ENCODE measurements around the gene FGF2.
"Not testable (repeated sequence)": the region's sequence is repeated elsewhere in the genome, so short reads cannot be mapped to it uniquely, and the experiment has no call there.

FGF2 gene

DNA sequence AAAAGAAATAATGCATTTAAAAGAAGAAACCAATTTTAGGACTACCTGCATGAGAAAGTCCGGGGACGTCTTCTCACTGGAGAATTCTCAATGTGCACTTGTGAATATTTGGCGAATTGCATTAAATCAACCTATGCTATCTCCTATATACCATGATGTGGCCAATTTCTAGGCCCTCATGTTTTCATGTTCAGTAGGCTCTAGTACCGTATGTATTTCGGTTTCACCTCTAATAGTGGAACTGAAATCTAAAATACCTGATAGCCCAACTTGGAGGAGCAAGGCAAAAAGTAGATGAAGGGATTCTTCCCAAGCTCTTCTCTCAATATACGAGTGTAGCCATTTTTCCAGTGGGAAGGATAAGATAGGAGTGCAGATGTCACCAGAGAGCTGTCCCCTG is 11.4 kb upstream of the FGF2 start:
- DNase-seq = no peak

DNA sequence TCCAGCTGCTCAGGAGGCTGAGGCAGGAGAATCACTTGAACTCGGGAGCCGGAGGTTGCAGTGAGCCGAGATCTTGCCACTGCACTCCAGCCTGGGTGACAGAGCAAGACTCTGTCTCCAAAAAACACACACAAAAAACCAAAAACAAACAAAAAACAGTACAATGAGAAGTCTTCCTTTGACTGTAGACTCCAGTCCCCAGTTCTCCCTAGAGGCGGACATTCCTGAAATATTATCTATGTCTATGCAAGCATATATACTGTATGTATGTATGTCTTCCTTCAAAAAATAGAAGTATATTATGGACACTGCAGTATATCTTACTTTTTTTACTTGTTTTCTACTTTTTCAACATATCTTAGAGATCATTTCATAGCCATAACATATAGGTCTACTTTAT is 10.2 kb upstream of the FGF2 start:
- no peak for DNase-seq

DNA sequence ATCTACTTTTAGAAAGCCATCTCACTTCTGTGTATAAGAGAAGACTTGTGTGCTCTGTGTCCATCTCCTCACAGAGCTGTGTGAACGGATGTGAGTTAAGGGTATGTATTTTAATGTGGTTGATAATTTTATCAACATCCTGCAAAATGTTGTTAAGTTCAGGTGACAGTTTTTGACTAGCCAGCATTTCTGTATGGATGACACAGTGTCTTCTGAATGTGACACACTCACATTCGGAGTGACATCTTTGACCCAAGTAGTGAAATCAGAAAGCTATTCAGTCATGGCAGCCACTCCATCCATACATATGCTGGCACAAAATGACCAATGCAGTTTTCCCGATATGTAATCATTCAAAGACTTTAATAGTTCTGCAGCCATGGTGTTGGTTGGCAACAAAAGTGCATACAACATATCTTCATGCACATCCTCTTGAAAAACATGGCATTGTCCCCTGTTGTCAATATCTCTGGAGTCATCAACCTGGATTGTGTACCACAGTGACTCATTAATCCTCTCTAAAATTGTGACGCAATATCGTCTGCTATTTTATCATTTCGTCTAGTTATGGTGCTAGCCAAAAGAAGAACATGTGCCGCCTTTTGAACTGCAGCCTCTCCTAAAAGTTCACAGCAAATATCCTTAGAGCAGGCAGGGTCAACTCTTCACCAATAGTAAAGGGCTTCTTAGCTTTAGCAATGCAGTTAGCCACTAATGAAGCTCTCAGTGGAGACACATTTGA is 6.8 kb upstream of the FGF2 start:
- no peak for DNase-seq

DNA sequence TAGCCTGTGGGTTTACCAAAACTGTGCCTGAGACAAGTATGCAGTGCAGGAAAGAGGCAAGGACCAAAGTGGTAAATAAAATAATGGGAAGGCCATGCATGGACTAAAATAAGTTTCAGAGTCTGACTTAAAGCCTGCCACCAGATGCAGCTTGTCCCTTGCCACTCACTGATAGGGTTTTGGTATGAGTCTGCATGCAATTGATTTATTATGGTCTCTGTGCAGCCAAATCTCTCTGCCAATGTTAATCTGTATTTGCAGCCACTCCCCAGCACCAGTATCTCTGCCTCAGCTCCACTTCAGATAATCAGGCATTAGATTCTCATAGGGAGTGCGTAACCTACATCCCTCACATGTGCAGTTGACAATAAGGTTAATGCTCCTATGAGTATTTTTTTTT is 5.5 kb upstream of the FGF2 start:
- no peak for DNase-seq

DNA sequence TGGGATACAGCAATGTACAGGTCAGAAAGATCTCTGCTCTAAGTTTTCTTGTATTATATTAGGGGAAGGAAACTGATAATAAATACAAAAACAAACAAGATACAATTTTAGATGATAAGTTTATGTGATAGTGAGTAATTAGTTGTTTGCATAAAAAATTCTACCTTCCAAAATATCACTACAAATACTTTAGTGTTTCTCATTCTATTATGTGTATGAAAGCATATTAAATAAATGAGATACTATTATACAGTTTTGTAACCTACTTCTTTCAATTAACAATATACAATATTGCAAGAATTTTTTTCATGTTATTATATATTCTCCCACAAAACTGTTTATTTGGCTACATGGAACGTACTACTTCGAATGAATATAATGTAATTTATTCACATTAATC is 4.2 kb upstream of the FGF2 start:
- DNase-seq = no peak

DNA sequence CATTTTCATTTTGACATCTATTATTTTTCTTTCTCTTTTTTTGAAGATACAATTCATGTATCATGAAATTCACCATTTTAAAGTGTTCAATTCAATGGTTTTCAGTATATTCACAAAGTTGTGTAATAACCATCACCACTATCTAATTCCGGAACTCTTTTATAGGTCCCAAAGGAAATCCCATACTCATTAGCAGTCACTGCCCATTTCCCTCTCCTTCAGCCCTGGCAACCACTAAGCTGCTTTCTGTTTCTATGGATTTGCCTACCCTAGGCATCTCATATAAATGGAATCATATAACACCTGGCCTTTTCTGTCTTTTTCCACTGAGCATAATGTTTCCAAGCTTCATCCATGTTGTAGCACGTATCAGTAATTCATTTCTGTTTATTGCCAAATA is 3.2 kb upstream of the FGF2 start:
- no peak for DNase-seq

DNA sequence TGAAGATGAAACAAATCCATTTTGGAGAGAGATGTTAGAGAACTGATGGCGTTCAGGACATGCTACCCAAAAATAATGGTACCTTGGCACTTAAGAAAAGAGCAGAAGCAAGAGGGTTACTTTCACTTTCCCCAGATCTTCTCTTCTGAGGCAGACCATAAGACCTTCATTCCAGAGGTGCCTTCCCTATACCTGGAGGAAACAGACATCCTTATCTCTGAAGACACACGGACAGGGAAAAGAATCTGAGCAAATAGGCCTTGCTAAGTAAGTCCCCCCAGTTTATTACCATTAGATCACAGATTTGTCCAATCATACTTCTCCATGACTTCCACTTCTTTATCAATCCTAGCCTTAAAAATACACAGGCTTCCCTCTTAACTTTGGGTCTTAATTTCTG is 2.0 kb upstream of the FGF2 start:
- no peak for DNase-seq

DNA sequence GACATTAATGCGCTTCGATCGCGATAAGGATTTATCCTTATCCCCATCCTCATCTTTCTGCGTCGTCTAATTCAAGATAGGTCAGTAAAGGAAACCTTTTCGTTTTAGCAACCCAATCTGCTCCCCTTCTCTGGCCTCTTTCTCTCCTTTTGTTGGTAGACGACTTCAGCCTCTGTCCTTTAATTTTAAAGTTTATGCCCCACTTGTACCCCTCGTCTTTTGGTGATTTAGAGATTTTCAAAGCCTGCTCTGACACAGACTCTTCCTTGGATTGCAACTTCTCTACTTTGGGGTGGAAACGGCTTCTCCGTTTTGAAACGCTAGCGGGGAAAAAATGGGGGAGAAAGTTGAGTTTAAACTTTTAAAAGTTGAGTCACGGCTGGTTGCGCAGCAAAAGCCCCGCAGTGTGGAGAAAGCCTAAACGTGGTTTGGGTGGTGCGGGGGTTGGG is 528 bp upstream of the FGF2 start:
- no peak for DNase-seq

DNA sequence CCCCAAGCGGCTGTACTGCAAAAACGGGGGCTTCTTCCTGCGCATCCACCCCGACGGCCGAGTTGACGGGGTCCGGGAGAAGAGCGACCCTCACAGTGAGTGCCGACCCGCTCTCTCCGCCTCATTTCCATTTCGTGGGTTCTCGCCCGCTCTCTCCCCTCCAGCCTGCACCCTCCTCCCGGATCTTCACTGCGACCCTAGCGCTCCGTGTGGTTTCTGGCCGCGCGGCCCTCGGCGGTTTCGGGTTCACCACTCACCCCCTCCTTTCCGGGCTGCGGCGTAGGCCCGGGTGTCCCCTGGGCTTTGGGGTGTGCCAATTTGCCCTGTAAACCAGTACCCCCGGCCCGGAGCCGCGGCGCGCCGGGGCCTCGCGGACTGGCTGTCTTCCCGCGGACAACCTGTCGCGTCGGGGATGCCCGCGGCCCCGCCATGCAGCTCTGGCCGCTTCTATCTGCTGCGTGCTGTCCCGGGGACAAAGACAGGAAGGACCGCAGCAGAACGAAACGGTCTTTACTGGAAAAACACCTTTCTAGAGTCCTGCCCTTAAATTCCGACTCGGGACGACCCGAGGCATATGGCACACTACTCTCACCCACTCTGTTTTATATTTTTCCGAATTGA is 737 bp downstream of the FGF2 start:
- no peak for DNase-seq

DNA sequence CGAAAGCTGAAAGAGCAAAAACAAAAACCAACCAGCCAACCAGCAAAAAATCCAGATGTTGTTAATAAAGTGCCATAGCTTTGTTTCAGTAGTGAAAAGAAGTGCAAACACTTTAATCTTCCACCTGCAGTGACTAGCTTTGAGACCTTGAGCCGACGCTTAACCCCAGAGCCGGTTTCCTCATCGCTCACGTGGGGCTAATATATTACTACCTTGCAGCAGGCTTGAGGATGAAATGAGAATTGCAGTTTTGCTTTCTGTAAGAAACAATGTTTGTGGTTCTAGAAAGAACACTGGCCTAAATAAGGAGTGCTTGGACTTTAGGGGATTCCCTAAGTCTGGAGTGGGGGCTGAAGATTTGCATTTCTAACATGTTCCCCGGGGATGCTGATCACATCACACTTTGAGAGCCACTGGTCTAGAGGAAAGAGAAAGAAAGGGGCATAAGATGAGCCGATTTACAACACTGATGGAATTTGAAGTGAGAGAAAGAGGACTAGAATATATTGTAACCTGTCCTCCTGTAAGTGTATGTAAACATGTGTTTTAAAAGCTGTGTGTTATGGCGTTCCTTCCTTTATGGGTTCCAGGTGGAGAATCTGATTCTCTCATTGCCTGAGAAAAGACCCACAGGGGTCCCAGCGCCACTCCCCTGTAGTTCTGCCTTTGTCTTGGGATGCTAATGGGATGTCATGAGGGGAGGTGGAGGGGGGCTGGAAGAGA is 1.4 kb downstream of the FGF2 start:
- DNase-seq = peak; percentile 81

DNA sequence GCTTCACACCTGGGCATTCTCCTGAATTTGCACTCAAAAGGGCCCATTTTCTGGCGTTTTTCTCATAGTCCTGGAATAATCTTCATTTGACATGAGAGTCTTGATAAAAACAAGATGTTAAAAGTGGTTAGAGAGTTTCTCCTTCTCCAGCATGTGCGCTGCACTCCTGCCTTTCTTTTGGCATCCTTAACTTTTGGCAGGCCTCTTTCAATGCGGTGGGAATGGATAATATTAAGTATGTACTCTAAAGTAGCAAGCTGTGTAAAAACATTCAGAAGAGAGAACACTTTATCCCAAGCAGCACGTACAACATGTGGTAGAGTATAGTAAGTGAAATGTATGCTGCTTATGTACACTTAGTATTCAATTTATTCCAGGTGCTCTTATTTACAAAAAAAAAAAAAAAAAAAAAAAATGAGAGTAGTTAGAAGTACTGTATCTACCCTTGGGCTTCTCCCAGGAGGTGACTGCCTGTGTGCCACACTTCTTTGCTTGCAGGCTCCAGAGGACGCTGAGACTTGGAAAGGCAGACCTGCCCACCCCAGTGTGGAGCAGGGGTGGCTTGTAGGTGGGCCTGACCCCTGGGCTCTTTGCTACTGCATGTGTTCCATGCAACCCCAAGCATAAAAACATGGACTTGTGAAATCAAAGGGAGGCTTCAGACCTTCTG is 3.9 kb downstream of the FGF2 start:
- DNase-seq = no peak

DNA sequence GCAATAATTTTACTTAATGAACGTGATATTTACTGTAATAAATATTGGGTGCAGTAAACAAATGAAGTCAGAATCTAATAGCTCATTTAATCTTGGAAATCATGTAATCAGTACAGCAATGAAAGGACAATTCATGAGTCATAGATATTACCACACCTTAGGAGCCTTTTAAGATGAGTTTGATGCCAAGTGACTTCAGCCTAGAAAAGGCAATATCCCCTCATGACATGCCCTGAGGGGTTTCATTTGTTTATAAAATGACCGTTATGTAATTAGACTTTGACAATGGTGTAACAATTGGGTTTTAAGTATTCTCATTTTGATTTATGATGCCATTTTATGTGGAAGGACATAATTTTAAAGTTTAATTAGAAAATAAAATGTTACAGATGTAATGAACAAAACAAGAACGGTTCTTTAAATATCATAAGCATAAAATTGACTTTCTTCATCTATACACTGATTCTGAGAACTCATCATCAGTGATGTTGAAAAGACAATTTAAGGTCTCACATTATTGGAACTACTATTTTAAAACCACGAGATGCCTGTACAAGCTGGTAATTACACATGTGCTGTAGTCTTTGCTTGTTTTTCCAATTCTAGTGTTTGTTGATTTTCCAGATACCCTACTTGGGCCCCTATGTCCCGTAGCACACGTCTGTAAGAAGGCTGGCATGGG is 5.0 kb downstream of the FGF2 start:
- peak; percentile 23 for DNase-seq

DNA sequence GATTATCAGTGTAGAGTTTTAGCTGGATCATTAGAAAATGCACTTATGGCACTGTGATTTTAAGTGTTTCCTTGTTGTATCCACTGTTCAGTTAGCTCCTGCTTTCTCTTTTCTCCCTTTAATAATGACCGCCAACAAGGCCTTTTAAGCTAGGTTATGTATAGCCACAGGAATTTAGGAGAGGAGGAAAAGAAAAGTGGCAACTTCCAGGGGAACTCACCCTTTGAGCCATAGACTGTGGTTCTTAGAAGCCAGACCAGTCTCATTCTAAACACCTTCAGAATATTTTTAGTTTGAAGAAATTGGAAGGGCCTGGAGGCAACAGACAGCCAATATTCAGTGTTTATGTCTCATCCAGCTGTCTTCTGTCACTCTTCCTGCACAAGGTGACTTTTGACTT is 6.1 kb downstream of the FGF2 start:
- DNase-seq = no peak

DNA sequence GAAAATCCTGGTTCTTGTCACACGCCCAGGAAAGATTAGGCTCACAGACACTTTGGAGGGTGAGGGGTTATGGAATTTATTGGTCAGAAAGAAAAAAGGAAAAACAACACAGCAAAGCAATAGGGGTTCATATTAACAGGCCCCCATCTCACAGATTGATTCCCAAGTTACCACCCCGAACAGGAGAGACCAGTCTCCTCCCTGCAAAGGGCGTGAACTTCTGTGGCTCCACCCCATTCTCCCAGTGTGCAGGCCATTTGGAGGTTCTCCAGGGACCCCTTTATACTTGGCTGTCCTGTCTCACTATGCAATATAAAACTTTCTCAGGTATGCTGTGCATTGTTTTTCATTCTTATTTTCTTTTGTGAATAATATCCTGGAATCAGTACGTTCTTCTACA is 7.4 kb downstream of the FGF2 start:
- no peak for DNase-seq

DNA sequence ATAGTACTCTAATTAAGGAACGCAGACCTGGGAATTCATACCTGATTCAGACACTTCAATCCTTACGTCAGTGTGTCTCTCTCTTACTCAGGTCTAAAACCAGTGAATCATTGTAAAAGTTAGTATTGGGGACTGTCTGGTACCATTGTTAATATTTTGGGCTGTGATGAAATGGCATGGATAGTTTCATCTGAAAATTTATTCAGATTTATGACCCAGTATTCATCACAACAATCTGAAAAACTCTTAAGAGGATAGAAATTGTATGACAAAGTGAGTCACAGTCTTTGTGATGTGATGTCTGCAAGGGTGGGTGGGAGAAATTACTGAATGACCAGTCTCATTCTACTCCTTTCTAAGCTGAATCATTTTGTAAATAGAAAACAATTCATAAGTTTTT is 10.3 kb downstream of the FGF2 start:
- peak; percentile 76 for DNase-seq

DNA sequence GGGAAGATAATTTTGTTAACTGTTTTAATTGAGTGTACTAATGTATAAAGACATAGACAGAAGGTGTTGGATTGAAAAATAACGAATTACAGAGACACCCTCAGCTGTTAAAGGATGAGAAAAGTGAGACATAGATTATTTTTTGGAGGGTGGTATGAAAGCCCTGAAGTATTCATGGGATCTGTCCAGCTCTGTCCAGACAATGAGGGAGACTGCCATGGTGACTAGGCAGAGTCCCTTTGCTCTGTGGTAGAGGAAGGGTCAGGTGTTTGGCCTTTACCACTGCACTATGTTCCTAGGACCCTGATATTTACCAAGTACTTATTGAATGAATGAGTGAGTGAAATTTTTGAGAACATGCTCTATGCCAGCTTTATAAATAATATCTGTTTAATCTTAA is 11.4 kb downstream of the FGF2 start:
- no peak for DNase-seq

DNA sequence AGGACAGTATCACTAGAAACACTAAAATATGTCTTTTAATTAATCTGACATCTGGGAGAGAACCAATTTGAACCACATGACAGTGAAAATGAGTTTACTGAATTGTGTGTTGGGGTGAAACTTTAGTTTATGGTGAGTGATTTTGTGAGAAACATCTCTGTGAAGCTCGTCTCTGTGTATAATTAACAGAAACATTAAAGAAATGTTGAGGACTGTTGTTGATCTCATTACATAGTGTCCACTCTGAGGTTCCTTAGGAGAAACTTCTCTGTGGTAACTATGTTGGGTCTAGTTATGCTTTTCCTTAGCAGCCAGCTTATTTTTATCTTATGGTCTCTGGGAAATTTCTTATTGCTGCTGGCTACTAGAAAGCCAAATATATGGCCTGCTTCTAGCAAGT is 15.8 kb downstream of the FGF2 start:
- no peak for DNase-seq

DNA sequence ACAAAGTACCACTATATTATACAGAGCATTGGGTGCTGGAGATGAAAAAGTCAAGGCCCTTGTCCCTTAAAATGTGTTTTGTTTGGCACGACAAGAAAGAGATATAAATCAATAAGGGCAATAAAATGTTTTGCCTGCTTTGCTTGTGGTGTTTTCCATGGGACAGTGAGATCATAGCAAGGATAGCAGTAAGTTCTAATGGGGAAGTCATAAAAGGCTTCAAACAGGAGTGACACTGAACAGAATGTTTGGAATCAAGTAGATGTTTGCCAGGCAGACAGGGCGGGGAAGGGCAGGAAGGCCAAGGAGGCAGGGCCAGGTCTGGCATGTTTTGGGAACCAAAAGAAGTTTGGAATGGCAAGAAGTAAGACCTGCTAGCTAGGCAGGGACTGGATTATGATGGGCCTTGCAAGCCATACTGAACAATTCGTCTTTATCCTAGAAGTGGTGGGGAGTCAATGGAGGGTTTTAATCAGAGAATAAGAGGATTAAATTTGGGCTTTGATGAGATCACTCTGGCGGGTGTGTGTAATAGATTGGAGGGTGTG is 16.4 kb downstream of the FGF2 start:
- no peak for DNase-seq

DNA sequence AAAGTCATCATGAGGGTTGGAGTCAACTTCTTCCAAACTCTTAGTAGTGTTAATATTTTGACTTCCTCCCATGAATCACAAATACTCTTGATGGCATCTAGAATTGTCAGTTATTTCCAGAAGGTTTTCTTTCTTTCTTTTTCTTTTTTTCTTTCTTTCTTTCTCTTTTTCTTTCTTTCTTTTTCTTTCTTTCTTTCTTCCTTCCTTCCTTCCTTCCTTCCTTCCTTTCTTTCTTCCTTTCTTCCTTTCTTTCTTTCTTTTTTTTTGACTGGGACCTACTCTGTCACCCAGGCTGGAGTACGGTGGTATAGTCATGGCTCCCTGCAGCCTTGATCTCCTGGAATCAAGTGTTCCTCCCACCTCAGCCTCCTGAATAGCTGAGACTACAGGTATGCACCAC is 17.8 kb downstream of the FGF2 start:
- DNase-seq = not testable (repeated sequence)

DNA sequence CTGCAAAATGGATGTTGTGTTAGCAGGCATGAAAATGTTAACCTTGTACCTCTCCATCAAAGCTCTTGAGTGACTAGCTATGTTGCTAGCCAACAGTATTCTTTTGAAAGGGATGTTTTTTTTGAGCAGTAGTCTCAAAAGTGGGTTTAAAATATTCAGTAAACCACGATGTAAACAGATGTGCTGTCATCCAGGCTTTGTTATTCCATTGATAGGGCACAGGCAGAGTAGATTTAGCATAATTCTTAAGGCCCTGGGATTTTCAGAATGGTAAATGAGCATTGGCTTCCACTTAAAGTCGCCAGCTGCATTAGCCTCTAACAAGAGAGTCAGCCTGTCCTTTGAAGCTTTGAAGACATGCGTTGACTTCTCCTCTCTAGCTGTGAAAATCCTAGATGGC is 18.4 kb downstream of the FGF2 start:
- DNase-seq = no peak

DNA sequence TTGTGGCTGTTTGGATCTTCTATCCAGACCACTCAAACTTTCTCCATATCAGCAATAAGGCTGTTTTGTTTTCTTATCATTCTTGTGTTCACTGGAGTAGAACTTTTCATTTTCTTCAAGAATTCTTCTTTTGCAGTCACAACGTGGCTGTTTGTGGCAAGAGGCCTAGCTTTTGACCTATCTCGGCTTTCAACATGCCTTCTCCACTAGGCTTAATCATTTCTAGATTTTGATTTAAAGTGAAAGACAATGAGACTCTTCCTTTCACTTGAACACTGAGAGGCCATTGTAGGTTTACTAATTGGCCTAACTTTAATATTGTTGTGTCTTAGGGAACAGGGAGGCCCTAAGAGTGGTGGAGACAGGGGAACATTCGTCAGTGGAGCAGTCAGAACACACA is 19.1 kb downstream of the FGF2 start:
- peak; percentile 50 for DNase-seq

DNA sequence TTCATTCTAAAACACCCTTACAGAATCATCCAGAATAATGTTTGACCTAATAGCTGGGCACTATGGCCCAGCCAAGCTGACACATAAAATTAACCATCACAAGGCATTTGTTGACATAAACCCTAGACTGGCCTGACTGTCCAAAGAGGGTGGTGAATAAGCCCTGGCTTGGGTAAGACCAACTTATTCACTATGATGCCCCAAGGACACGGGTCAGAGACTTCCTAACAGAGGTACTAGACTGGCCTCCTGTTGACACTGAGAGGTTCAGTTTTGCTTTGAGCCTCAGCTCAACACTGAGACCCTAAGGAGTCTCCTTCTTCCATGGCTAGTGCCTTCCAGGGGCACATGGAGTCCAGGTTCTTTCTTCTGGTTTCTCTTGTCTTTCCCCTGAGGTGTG is 21.3 kb downstream of the FGF2 start:
- no peak for DNase-seq

DNA sequence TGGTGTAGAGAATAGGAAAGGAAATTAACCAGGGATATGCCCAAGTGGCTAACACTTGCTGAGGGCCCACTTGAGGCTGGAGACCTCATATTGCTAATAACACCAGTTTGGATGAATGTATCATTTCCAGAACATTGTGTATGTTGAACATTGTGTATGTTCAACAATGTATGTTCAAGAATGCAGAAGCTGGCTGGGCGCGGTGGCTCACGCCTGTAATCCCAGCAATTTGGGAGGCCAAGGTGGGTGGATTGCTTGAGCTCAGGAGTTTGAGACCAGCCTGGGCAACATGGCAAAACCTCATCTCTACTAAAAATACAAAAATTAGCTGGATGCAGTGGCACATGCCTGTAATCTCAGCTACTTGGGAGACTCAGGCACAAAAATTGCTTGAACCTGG is 23.2 kb downstream of the FGF2 start:
- not testable (repeated sequence) for DNase-seq
